ENCODE measurements around the gene BCR.
"Not testable (repeated sequence)": the region's sequence is repeated elsewhere in the genome, so short reads cannot be mapped to it uniquely, and the experiment has no call there.

Gene BCR

GRCh38 chr22:23323960-23324688, 143.8 kb downstream of the BCR start:
- DNase-seq = not testable (repeated sequence)

GRCh38 chr22:23325183-23325582, 144.9 kb downstream of the BCR start:
- DNase-seq = no peak

GRCh38 chr22:23333822-23334221, 153.5 kb downstream of the BCR start:
- DNase-seq = not testable (repeated sequence)

- not testable (repeated sequence) for DNase-seq
Measured at GRCh38 chr22:23337672-23338071, 157.4 kb downstream of the BCR start.

GRCh38 chr22:23341942-23342695, 161.8 kb downstream of the BCR start:
- DNase-seq = not testable (repeated sequence)

GRCh38 chr22:23351321-23351720, 171.0 kb downstream of the BCR start:
- DNase-seq = no peak

GRCh38 chr22:23353004-23353403, 172.7 kb downstream of the BCR start:
- DNase-seq = no peak

GRCh38 chr22:23353696-23354095, 173.4 kb downstream of the BCR start:
- DNase-seq = no peak

GRCh38 chr22:23356094-23356493, 175.8 kb downstream of the BCR start:
- DNase-seq = no peak

GRCh38 chr22:23357053-23357452, 176.7 kb downstream of the BCR start:
- DNase-seq = no peak

- no peak for DNase-seq
Measured at GRCh38 chr22:23359583-23360123, 179.3 kb downstream of the BCR start.

- DNase-seq = no peak
Measured at GRCh38 chr22:23361676-23362075, 181.4 kb downstream of the BCR start.

- DNase-seq = no peak
Measured at GRCh38 chr22:23363683-23364082, 183.4 kb downstream of the BCR start.

- DNase-seq = no peak
Measured at GRCh38 chr22:23364389-23364788, 184.1 kb downstream of the BCR start.

- DNase-seq = no peak
Measured at GRCh38 chr22:23365524-23365923, 185.2 kb downstream of the BCR start.

GRCh38 chr22:23365961-23366360, 185.7 kb downstream of the BCR start:
- no peak for DNase-seq

- not testable (repeated sequence) for DNase-seq
Measured at GRCh38 chr22:23367196-23367595, 186.9 kb downstream of the BCR start.
